ENCODE data around the gene NTSR1.

Gene NTSR1

GRCh38 chr20:62780204-62780603 lies 71.6 kb downstream of the NTSR1 start:
- no peak for TF ChIP-seq CTCF (conservative IDR thresholded peaks at IDR 0.05)
- TF ChIP-seq ZFX (IDR thresholded peaks at IDR 0.05): no peak
- H3K27ac ChIP-seq: no peak overlapping the region

DNA sequence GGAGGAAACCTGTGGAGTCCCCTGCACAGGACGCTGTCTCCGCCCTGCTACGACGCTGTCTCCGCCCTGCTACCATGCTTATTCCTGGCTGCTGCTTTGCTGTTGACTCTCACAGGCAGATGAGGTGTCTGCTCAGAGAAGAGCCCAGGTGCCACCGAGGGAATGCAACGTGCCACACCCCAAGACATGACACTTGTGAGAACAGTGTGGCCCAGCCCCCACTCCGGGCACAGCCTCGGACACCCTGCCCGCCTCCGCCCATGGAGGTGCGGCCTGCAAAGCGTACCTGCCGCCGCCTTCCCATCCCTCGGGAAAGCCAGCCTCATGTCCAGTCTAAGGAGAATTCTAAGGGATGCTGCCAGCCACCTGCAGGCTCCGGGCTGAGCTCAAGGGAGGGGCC lies 72.1 kb downstream of the NTSR1 start:
- TF ChIP-seq CTCF (conservative IDR thresholded peaks at IDR 0.05): no peak
- no peak for TF ChIP-seq ZFX (IDR thresholded peaks at IDR 0.05)

GRCh38 chr20:62782149-62782892 lies 73.7 kb downstream of the NTSR1 start:
- TF ChIP-seq ZFX (IDR thresholded peaks at IDR 0.05) (no peak), CTCF (conservative IDR thresholded peaks at IDR 0.05) (no peak)
- no peak overlapping the region for H3K27ac ChIP-seq

More for the DNA sequence above, 72.1 kb downstream of the NTSR1 start:
- no peak overlapping the region for H3K27ac ChIP-seq

GRCh38 chr20:62782893-62783278 lies 74.2 kb downstream of the NTSR1 start:
- H3K27ac ChIP-seq: no peak overlapping the region
- TF ChIP-seq ZFX (IDR thresholded peaks at IDR 0.05): no peak
- no peak for TF ChIP-seq CTCF (conservative IDR thresholded peaks at IDR 0.05)

- TF ChIP-seq ZFX (IDR thresholded peaks at IDR 0.05) (no peak), CTCF (conservative IDR thresholded peaks at IDR 0.05) (no peak)
- H3K27ac ChIP-seq: no peak overlapping the region
These were observed 75.9 kb downstream of the NTSR1 start for GRCh38 chr20:62784497-62784896.

DNA sequence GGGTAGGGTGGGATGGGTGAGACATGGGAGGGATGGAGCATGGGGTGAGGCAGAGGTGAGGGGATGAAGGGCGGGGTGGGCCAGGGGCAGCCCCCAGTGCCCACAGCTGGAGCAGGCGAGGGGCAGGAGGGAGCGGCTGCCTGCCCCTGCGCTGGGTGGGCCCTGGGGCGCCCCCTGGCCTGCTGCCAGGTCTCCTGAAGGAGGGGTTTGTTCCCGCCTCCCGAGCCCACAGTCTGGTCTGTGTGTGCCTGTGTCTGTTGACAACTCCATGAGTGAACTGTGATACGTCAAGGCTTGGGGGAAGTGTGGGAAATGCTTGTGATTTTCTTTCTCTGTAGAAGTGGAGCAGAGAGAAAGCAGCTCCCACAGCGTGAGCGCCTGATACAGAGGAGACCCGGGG lies 76.8 kb downstream of the NTSR1 start:
- H3K27ac ChIP-seq: no peak overlapping the region
- no peak for TF ChIP-seq ZFX (IDR thresholded peaks at IDR 0.05)
- no peak for TF ChIP-seq CTCF (conservative IDR thresholded peaks at IDR 0.05)

GRCh38 chr20:62786157-62786556 lies 77.5 kb downstream of the NTSR1 start:
- no peak for TF ChIP-seq CTCF (conservative IDR thresholded peaks at IDR 0.05)
- H3K27ac ChIP-seq: no peak overlapping the region

Data from C4-2B (cell line).